ENCODE data around the gene NFE2L3. TPM values are rescaled to one million over a fixed set of nuclear protein-coding genes. Genes with fewer than 3 reads are reported as not detected.
A peak's percentile ranks its signal among the peaks of the same experiment; 100 is the strongest.
"Not testable (repeated sequence)": the region's sequence is repeated elsewhere in the genome, so short reads cannot be mapped to it uniquely, and the experiment has no call there.

NFE2L3 gene
- total RNA-seq, 1 donor from 2014 or later: 2.8 TPM

- DNase-seq (ENCODE audit: low spot score): no peak
- Mint-ChIP-seq H3K36me3 (ENCODE audit: low read depth, unreplicated experiment) (peaks cover 4% of the 10 kb centered on the region), H3K4me3 (ENCODE audit: unreplicated experiment) (no peak overlapping the region)
Observed at GRCh38 chr7:26169271-26169670, 17.3 kb downstream of the NFE2L3 start.

DNA sequence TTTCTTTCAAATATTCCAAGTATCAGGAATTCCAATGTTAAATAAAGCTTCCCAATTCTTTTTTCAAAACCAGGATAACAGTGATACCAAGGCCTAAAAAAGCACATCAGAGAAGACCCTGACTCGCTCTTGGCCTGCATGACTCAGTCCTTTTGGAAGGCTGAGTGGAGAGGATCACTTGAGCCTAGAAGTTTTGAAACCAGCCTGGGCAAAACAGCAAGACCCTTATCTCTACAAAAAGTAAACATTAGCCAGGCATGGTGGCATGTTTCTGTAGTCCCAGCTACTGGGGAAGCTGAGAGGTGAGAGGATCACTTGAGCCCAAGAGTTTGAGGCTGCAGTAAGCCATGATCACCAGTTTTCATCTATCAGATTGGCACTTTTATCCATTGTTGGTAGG, 18.7 kb downstream of the NFE2L3 start:
- Mint-ChIP-seq H3K27ac (ENCODE audit: unreplicated experiment) (no peak overlapping the region), H3K9me3 (ENCODE audit: unreplicated experiment) (no peaks in the 10 kb centered on the region), H3K36me3 (ENCODE audit: low read depth, unreplicated experiment) (peaks cover 4% of the 10 kb centered on the region), H3K4me1 (ENCODE audit: unreplicated experiment) (peaks cover 6% of the 10 kb centered on the region), H3K4me3 (ENCODE audit: unreplicated experiment) (no peak overlapping the region), H3K27me3 (ENCODE audit: unreplicated experiment) (no peaks in the 10 kb centered on the region)
- TF ChIP-seq, protein P1, sequence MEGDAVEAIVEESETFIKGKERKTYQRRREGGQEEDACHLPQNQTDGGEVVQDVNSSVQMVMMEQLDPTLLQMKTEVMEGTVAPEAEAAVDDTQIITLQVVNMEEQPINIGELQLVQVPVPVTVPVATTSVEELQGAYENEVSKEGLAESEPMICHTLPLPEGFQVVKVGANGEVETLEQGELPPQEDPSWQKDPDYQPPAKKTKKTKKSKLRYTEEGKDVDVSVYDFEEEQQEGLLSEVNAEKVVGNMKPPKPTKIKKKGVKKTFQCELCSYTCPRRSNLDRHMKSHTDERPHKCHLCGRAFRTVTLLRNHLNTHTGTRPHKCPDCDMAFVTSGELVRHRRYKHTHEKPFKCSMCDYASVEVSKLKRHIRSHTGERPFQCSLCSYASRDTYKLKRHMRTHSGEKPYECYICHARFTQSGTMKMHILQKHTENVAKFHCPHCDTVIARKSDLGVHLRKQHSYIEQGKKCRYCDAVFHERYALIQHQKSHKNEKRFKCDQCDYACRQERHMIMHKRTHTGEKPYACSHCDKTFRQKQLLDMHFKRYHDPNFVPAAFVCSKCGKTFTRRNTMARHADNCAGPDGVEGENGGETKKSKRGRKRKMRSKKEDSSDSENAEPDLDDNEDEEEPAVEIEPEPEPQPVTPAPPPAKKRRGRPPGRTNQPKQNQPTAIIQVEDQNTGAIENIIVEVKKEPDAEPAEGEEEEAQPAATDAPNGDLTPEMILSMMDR (IDR thresholded peaks at IDR 0.05; ENCODE audit: unreplicated experiment): no peak
- no peak for DNase-seq (ENCODE audit: low spot score)

More at GRCh38 chr7:26169271-26169670, 17.3 kb downstream of the NFE2L3 start:
- H3K9me3 Mint-ChIP-seq (ENCODE audit: unreplicated experiment): no peaks in the 10 kb centered on the region
- TF ChIP-seq, protein P1 (IDR thresholded peaks at IDR 0.05; ENCODE audit: unreplicated experiment): no peak
- no peaks in the 10 kb centered on the region for H3K27me3 Mint-ChIP-seq (ENCODE audit: unreplicated experiment)
- H3K4me1 Mint-ChIP-seq (ENCODE audit: unreplicated experiment): peaks cover 5% of the 10 kb centered on the region
- H3K27ac Mint-ChIP-seq (ENCODE audit: unreplicated experiment): no peak overlapping the region

DNA sequence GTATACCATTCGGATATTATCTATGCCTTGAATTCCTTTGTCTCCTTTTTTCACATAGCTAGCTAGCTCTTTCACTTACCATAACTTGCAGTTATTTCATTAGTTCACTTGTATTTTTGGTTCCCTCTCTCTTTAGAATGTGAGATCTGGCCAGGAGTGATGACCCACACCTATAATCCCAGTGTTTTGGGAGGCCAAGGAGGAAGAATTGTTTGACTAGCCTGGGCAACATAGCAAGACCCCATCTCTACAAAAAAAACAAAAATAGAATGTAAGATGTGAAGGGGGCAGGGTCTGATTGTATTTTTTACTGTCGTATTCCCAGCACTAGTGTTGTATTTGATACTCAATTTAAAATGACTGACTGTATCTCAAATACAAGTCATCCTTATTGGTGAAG, 19.6 kb downstream of the NFE2L3 start:
- Mint-ChIP-seq H3K9me3 (ENCODE audit: unreplicated experiment) (no peaks in the 10 kb centered on the region), H3K4me3 (ENCODE audit: unreplicated experiment) (no peak overlapping the region), H3K36me3 (ENCODE audit: low read depth, unreplicated experiment) (peaks cover 7% of the 10 kb centered on the region), H3K4me1 (ENCODE audit: unreplicated experiment) (peaks cover 6% of the 10 kb centered on the region), H3K27ac (ENCODE audit: unreplicated experiment) (no peak overlapping the region), H3K27me3 (ENCODE audit: unreplicated experiment) (no peaks in the 10 kb centered on the region)
- TF ChIP-seq, protein P1 (IDR thresholded peaks at IDR 0.05; ENCODE audit: unreplicated experiment): no peak
- no peak for DNase-seq (ENCODE audit: low spot score)

- H3K9me3 Mint-ChIP-seq (ENCODE audit: unreplicated experiment): no peaks in the 10 kb centered on the region
- H3K4me1 Mint-ChIP-seq (ENCODE audit: unreplicated experiment): peaks cover 6% of the 10 kb centered on the region
- H3K4me3 Mint-ChIP-seq (ENCODE audit: unreplicated experiment): no peak overlapping the region
- H3K27me3 Mint-ChIP-seq (ENCODE audit: unreplicated experiment): no peaks in the 10 kb centered on the region
- TF ChIP-seq, protein P1 (IDR thresholded peaks at IDR 0.05; ENCODE audit: unreplicated experiment): no peak
- DNase-seq (ENCODE audit: low spot score): no peak
- peaks cover 7% of the 10 kb centered on the region for H3K36me3 Mint-ChIP-seq (ENCODE audit: low read depth, unreplicated experiment)
- no peak overlapping the region for H3K27ac Mint-ChIP-seq (ENCODE audit: unreplicated experiment)
Observed at GRCh38 chr7:26172048-26172447, 20.1 kb downstream of the NFE2L3 start.

DNA sequence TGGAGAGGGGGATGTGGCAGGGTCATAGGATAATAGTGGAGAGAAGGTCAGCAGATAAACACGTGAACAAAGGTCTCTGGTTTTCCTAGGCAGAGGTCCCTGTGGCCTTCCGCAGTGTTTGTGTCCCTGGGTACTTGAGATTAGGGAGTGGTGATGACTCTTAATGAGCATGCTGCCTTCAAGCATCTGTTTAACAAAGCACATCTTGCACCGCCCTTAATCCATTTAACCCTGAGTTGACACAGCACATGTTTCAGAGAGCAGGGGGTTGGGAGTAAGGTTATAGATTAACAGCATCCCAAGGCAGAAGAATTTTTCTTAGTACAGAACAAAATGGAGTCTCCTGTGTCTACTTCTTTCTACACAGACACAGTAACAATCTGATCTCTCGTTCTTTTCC, 23.9 kb downstream of the NFE2L3 start:
- not testable (repeated sequence) for H3K27ac Mint-ChIP-seq (ENCODE audit: unreplicated experiment); H3K4me1 Mint-ChIP-seq (ENCODE audit: unreplicated experiment); H3K36me3 Mint-ChIP-seq (ENCODE audit: low read depth, unreplicated experiment); DNase-seq (ENCODE audit: low spot score); H3K9me3 Mint-ChIP-seq (ENCODE audit: unreplicated experiment); H3K4me3 Mint-ChIP-seq (ENCODE audit: unreplicated experiment); H3K27me3 Mint-ChIP-seq (ENCODE audit: unreplicated experiment)

- H3K9me3 Mint-ChIP-seq (ENCODE audit: unreplicated experiment); H3K27me3 Mint-ChIP-seq (ENCODE audit: unreplicated experiment); DNase-seq (ENCODE audit: low spot score); H3K4me3 Mint-ChIP-seq (ENCODE audit: unreplicated experiment); H3K36me3 Mint-ChIP-seq (ENCODE audit: low read depth, unreplicated experiment); H3K27ac Mint-ChIP-seq (ENCODE audit: unreplicated experiment); H3K4me1 Mint-ChIP-seq (ENCODE audit: unreplicated experiment): not testable (repeated sequence)
Observed at GRCh38 chr7:26176696-26177095, 24.7 kb downstream of the NFE2L3 start.

GRCh38 chr7:26177269-26177668, 25.3 kb downstream of the NFE2L3 start:
- H3K27ac Mint-ChIP-seq (ENCODE audit: unreplicated experiment); H3K27me3 Mint-ChIP-seq (ENCODE audit: unreplicated experiment); DNase-seq (ENCODE audit: low spot score); H3K36me3 Mint-ChIP-seq (ENCODE audit: low read depth, unreplicated experiment); H3K4me1 Mint-ChIP-seq (ENCODE audit: unreplicated experiment); H3K9me3 Mint-ChIP-seq (ENCODE audit: unreplicated experiment): not testable (repeated sequence)
- peak overlapping the region; percentile 14 for H3K4me3 Mint-ChIP-seq (ENCODE audit: unreplicated experiment)
